H1 (cell line): ENCODE measurements around the gene CELF4. TPM values are rescaled to one million over a fixed set of nuclear protein-coding genes. Genes with fewer than 3 reads are reported as not detected.

Experiments used
- CTCF ChIA-PET: fragments of 300-600 bp; sonication (Branson Sonifier 250); formaldehyde crosslinking; loops from one replicate; lab custom pipeline; 2021; ENCODE audit not compliant: partially characterized antibody; lab: Charles Lee
- POLR2A ChIA-PET: fragments of 300-600 bp; sonication (Branson Sonifier 250); formaldehyde crosslinking; loops from one replicate; lab custom pipeline; 2021; ENCODE audit warnings: inconsistent platforms; ENCODE audit not compliant: partially characterized antibody; lab: Charles Lee
- DNase-seq, 2 experiments: peaks; one replicate each; pipeline versions ENCODE4 v3.0.0 to v3.0.0-alpha.2; 2010 to 2022; ENCODE audit warnings: low spot score in 2 of 2, low read depth in 1 of 2, mixed read lengths in 1 of 2
- FAIRE-seq: peaks from 2 replicates; lab custom pipeline; 2011; peaks lifted over from hg19 to GRCh38; lab: Jason Lieb, UNC
- H2AFZ ChIP-seq: 2 replicates; pipeline ENCODE4 v1.8.1; 2012; ENCODE audit warnings: low read length, inconsistent platforms
- H2AK5ac ChIP-seq: 2 replicates; pipeline ENCODE4 v1.6.1; 2013; ENCODE audit warnings: low read depth, low read length
- H2BK120ac ChIP-seq: replicated peaks from 2 replicates; pipeline ENCODE3; 2013; ENCODE audit warnings: low read depth, low read length, inconsistent platforms
- H2BK12ac ChIP-seq: 2 replicates; pipeline ENCODE4 v1.6.1; 2013; ENCODE audit warnings: low read depth, low read length
- H2BK15ac ChIP-seq: 2 replicates; pipeline ENCODE4 v1.6.1; 2013; ENCODE audit warnings: low read length
- H2BK20ac ChIP-seq: 2 replicates; pipeline ENCODE4 v1.6.1; 2013; ENCODE audit warnings: low read length
- H2BK5ac ChIP-seq: 2 replicates; pipeline ENCODE4 v1.6.1; 2013; ENCODE audit warnings: low read depth, low read length
- H3K14ac ChIP-seq: 2 replicates; pipeline ENCODE4 v1.6.1; 2013; ENCODE audit warnings: inconsistent platforms; ENCODE audit not compliant: insufficient read length
- H3K18ac ChIP-seq: 2 replicates; pipeline ENCODE4 v1.6.1; 2013; ENCODE audit warnings: low read length; ENCODE audit errors: extremely low read depth
- H3K23ac ChIP-seq: 2 replicates; pipeline ENCODE4 v1.6.1; 2013; ENCODE audit warnings: inconsistent platforms; ENCODE audit not compliant: insufficient read length
- H3K23me2 ChIP-seq: 2 replicates; pipeline ENCODE4 v1.6.1; 2013; ENCODE audit warnings: low read depth, low read length
- H3K27ac ChIP-seq: 2 replicates; pipeline ENCODE4 v1.6.1; 2011; ENCODE audit warnings: low read depth, low read length, inconsistent platforms
- H3K27me3 ChIP-seq, 4 experiments: replicated peaks in 1 of 4; 1 replicate in 1 of 4; 2 replicates in 3 of 4; pipeline versions ENCODE4 v1.6.1 to v1.8.1; 2011 to 2013; ENCODE audit warnings: low read length in 3 of 4, mild to moderate bottlenecking in 3 of 4, inconsistent platforms in 2 of 4, mixed read lengths in 2 of 4, moderate library complexity in 1 of 4; ENCODE audit not compliant: control insufficient read depth in 3 of 4, insufficient read depth in 3 of 4; ENCODE audit errors: extremely low read depth in 1 of 4
- H3K36me3 ChIP-seq, 4 experiments: 2 replicates each; pipeline versions ENCODE4 v1.6.1 to v1.8.1; 2011 to 2013; ENCODE audit warnings: mild to moderate bottlenecking in 4 of 4, low read length in 3 of 4, moderate library complexity in 2 of 4, control low read depth in 1 of 4, inconsistent platforms in 1 of 4; ENCODE audit not compliant: insufficient read depth in 4 of 4, control insufficient read depth in 2 of 4
- H3K4ac ChIP-seq: replicated peaks from 2 replicates; pipeline ENCODE3; 2013; ENCODE audit warnings: low read length, low read depth, mixed read lengths, inconsistent platforms; ENCODE audit not compliant: insufficient read length
- H3K4me1 ChIP-seq, 4 experiments: replicated peaks in 1 of 4; 1 replicate in 1 of 4; 2 replicates in 3 of 4; pipeline versions ENCODE4 v1.6.1 to v1.8.1; 2011 to 2013; ENCODE audit warnings: low read length in 3 of 4, inconsistent platforms in 2 of 4, mixed read lengths in 1 of 4; ENCODE audit not compliant: insufficient read depth in 4 of 4, control insufficient read depth in 3 of 4
- H3K4me2 ChIP-seq, 2 experiments: 2 replicates each; pipeline versions ENCODE4 v1.6.1 to v1.8.1; 2011 to 2013; ENCODE audit warnings: low read depth in 2 of 2, low read length in 2 of 2, control low read depth in 1 of 2, inconsistent platforms in 1 of 2, mild to moderate bottlenecking in 1 of 2; ENCODE audit not compliant: insufficient read depth in 1 of 2
- H3K4me3 ChIP-seq, 4 experiments: fragments of 200-600, 300-600 bp in 1 of 4; sonication (generic), shearing (Covaris generic), sonication (Bioruptor Twin) in 1 of 4; 2 replicates each; pipeline versions ENCODE4 v1.5.1 to v1.8.1; 2011 to 2016; ENCODE audit warnings: low read length in 4 of 4, low read depth in 3 of 4, control low read depth in 2 of 4, inconsistent platforms in 2 of 4, mild to moderate bottlenecking in 2 of 4, mixed read lengths in 1 of 4, moderate library complexity in 1 of 4; ENCODE audit not compliant: insufficient read depth in 2 of 4; ENCODE audit errors: extremely low read depth in 1 of 4
- H3K56ac ChIP-seq: replicated peaks from 2 replicates; pipeline ENCODE3; 2013; ENCODE audit warnings: low read depth, mild to moderate bottlenecking, mixed read lengths, low read length, inconsistent platforms; ENCODE audit not compliant: insufficient read length
- H3K79me1 ChIP-seq: 2 replicates; pipeline ENCODE4 v1.6.1; 2013; ENCODE audit warnings: low read depth, low read length, control low read depth
- H3K79me2 ChIP-seq, 2 experiments: 2 replicates each; pipeline versions ENCODE4 v1.6.1 to v1.8.1; 2012 to 2013; ENCODE audit warnings: low read length in 2 of 2, mild to moderate bottlenecking in 2 of 2, inconsistent platforms in 1 of 2; ENCODE audit not compliant: insufficient read depth in 2 of 2, control insufficient read depth in 1 of 2
- H3K9ac ChIP-seq, 4 experiments: replicated peaks in 1 of 4; 1 replicate in 1 of 4; 2 replicates in 3 of 4; pipeline versions ENCODE4 v1.6.1 to v1.8.1; 2011 to 2013; ENCODE audit warnings: low read depth in 3 of 4, low read length in 3 of 4, control low read depth in 2 of 4, mild to moderate bottlenecking in 2 of 4, moderate library complexity in 2 of 4, inconsistent platforms in 1 of 4; ENCODE audit errors: extremely low read depth in 1 of 4
- H3K9me3 ChIP-seq, 2 experiments: 2 replicates each; pipeline versions ENCODE4 v1.6.1 to v1.8.1; 2012 to 2013; ENCODE audit warnings: mild to moderate bottlenecking in 2 of 2, moderate library complexity in 2 of 2, control low read depth in 1 of 2, inconsistent platforms in 1 of 2, low read depth in 1 of 2, low read length in 1 of 2, mixed read lengths in 1 of 2; ENCODE audit not compliant: insufficient read depth in 2 of 2
- H4K20me1 ChIP-seq, 2 experiments: replicated peaks in 1 of 2; 2 replicates each; pipeline versions ENCODE3 to v1.8.1; 2011 to 2013; ENCODE audit warnings: inconsistent platforms in 2 of 2, low read length in 2 of 2, mild to moderate bottlenecking in 1 of 2; ENCODE audit not compliant: insufficient read depth in 2 of 2, control insufficient read depth in 1 of 2
- H4K5ac ChIP-seq: 2 replicates; pipeline ENCODE4 v1.6.1; 2013; ENCODE audit warnings: low read length, low read depth, mixed read lengths, inconsistent platforms; ENCODE audit not compliant: insufficient read length
- H4K8ac ChIP-seq: 2 replicates; pipeline ENCODE4 v1.8.0; 2013; ENCODE audit warnings: mild to moderate bottlenecking, moderate library complexity, low read length, inconsistent platforms; ENCODE audit not compliant: insufficient read depth; ENCODE audit errors: extremely low read depth
- H4K91ac ChIP-seq: replicated peaks from 2 replicates; pipeline ENCODE3; 2013; ENCODE audit warnings: low read length, mixed read lengths, inconsistent platforms; ENCODE audit not compliant: insufficient read length
- BRCA1 ChIP-seq: IDR thresholded peaks from 2 replicates; pipeline ENCODE4 v1.6.1; 2012; ENCODE audit warnings: low read depth, low read length, improper control_type of control experiment
- CHD2 ChIP-seq: IDR thresholded peaks from 2 replicates; pipeline ENCODE4 v1.6.1; 2012; ENCODE audit warnings: low read length, improper control_type of control experiment
- HDAC2 ChIP-seq, 2 experiments: fragments of 300-600 bp in 1 of 2; sonication (generic) in 1 of 2; IDR thresholded peaks; 2 replicates each; pipeline ENCODE4 v1.6.1; 2011 to 2012; ENCODE audit warnings: low read depth in 2 of 2, low read length in 2 of 2, mild to moderate bottlenecking in 2 of 2, moderate library complexity in 2 of 2, borderline replicate concordance in 1 of 2, inconsistent platforms in 1 of 2
- HDAC6 ChIP-seq: IDR thresholded peaks from one replicate; pipeline ENCODE4 v1.7.1; 2012; ENCODE audit warnings: low read depth, mild to moderate bottlenecking, inconsistent platforms, low read length, moderate library complexity
- JUN ChIP-seq: IDR thresholded peaks from 2 replicates; pipeline ENCODE4 v1.6.1; 2011; ENCODE audit warnings: low read depth, mild to moderate bottlenecking, improper control_type of control experiment, low read length
- KDM1A ChIP-seq: fragments of 200-600, 300-600 bp; sonication (generic); IDR thresholded peaks from 2 replicates; pipeline ENCODE4 v1.7.1; 2016; ENCODE audit warnings: mild to moderate bottlenecking, low read length, borderline replicate concordance
- KDM5A ChIP-seq: fragments of 200-600 bp; IDR thresholded peaks from 2 replicates; pipeline ENCODE4 v1.7.1; 2012; ENCODE audit warnings: mild to moderate bottlenecking, low read length, inconsistent platforms, mixed read lengths
- RBBP5 ChIP-seq: IDR thresholded peaks from 2 replicates; pipeline ENCODE4 v1.7.1; 2012; ENCODE audit warnings: low read depth, mild to moderate bottlenecking, inconsistent platforms, low read length, moderate library complexity, borderline replicate concordance
- RNF2 ChIP-seq: fragments of 200-900, 300-1000 bp; sonication (generic); IDR thresholded peaks from 2 replicates; pipeline ENCODE4 v1.7.1; 2016; ENCODE audit warnings: borderline replicate concordance, low read depth, mild to moderate bottlenecking, antibody characterized with exemption, low read length; ENCODE audit not compliant: poor library complexity, severe bottlenecking; ENCODE audit errors: missing control alignments
- SIX5 ChIP-seq: IDR thresholded peaks from 2 replicates; pipeline ENCODE4 v1.6.1; 2011; ENCODE audit warnings: mild to moderate bottlenecking, low read depth, low read length
- ZNF274 ChIP-seq: IDR thresholded peaks from 2 replicates; pipeline ENCODE4 v1.7.0; 2012; ENCODE audit warnings: low read length, borderline replicate concordance; ENCODE audit errors: extremely low read depth
- whole genome bisulfite sequencing, 2 experiments: shearing (Covaris generic) in 1 of 2; methylation state at CpG; one replicate each; pipeline versions ENCODE4 v1.1.6 to v1.1.7; 2013 to 2015; ENCODE audit warnings: low lambda C conversion rate in 2 of 2, mixed read lengths in 2 of 2, inconsistent platforms in 1 of 2, low coverage in 1 of 2, missing lambda C conversion rate in 1 of 2; ENCODE audit not compliant: insufficient replicate concordance in 2 of 2, insufficient coverage in 1 of 2, insufficient read length in 1 of 2; ENCODE audit errors: extremely low coverage in 1 of 2, missing lambda C conversion rate in 1 of 2; 5-methylcytosine and 5-hydroxymethylcytosine counted together
- polyA plus RNA-seq, 7 experiments: library from polyadenylated mRNA; depleted of rRNA in 3 of 7; stranded (reverse) in 5 of 7; unstranded in 2 of 7; fragments of >200 nt in 5 of 7; fragments of 200-250 nt in 2 of 7; gene quantifications; 1 replicate in 5 of 7; 2 replicates in 1 of 7; 4 replicates in 1 of 7; pipeline versions ENCODE4 v1.2.1 to v1.2.3, GENCODE V29; 2011 to 2013; ENCODE audit warnings: missing spikeins in 2 of 7, mixed read lengths in 2 of 7
- total RNA-seq: library from RNA; stranded (reverse); fragmentation: NEBNext Ultra II Directional; extraction: Animal tissue kit (Norgen Biotek cat#: 25700); gene quantifications from 2 replicates; pipeline ENCODE4 v1.2.1, GENCODE V29; 2021
- TF ChIP-seq, protein P1 (sequence below): IDR thresholded peaks from 2 replicates; pipeline ENCODE4 v1.6.1; 2012; ENCODE audit warnings: inconsistent platforms

Gene CELF4
- total and polyA plus RNA-seq, 2 of the 8 experiments (the other 6 are each of a cell fraction or from before 2014, with no cell fraction given), result 1.6 to 3.4 TPM

DNA sequence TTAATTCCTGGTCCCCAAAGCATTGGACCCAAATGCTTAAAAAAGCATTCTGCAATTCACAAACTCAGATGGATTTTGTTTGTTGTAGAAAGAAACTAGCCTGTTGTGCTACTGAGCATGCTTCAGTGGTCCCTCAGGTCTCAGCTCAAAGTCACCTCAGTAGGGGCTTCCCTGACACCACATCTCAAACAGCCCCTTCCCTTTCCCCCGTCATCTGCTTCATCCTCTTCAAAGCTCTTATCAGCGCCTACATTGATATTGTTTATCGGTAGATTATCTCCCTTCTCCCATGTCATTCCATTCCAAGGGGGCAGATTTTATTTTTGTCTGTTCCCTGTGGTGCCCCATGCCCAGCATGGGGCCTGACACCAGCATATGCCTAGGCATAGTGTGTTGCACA, 172.9 kb downstream of the CELF4 start:
- no peak overlapping the region for H3K56ac ChIP-seq
- H3K4me2 ChIP-seq, result peak overlapping the region; percentile 80 to 81; a peak in 2 of 4 replicates
- H4K91ac ChIP-seq, result no peak overlapping the region
- no peak overlapping the region for H4K5ac ChIP-seq
- H3K79me2 ChIP-seq, result no peaks in the 10 kb centered on the region
- peak overlapping the region; percentile 68; the same call in 1 of the 2 replicates for H2BK12ac ChIP-seq
- H3K79me1 ChIP-seq, result no peaks in the 10 kb centered on the region
- ChIA-PET CTCF (interaction anchor here (0.8 to 3.5 kb wide), 12 partner anchors 35 to 145 kb away, joined by 3 to 19 read pairs (median 4); no protein-coding TSS in a partner anchor), POLR2A (interaction anchor here (1.5 kb wide), 1 partner anchor 92 kb away, joined by 3 read pairs; no protein-coding TSS in a partner anchor)
- no peak overlapping the region for H3K4me3 ChIP-seq
- H3K14ac ChIP-seq, result no peak overlapping the region
- H2AK5ac ChIP-seq, result peak overlapping the region; percentile 96; the same call in 1 of the 2 replicates
- peaks cover 0 to 17% (median 14%) of the 10 kb centered on the region in 4 experiments; a peak in 6 of 7 replicates for H3K4me1 ChIP-seq
- no peak overlapping the region for H2BK15ac ChIP-seq
- no peaks in the 10 kb centered on the region for H3K36me3 ChIP-seq
- H4K8ac ChIP-seq, result no peak overlapping the region
- DNase-seq, result no peak
- 0 out of 2 replicates have a peak overlapping the region, but pooled peaks have one; percentile 39 for H2BK5ac ChIP-seq
- H3K27me3 ChIP-seq, result peaks cover 4 to 40% (median 27%) of the 10 kb centered on the region in 4 experiments
- H3K27ac ChIP-seq, result no peak overlapping the region
- H3K23ac ChIP-seq, result no peak overlapping the region
- no peak for FAIRE-seq
- no peak overlapping the region for H3K9ac ChIP-seq
- no peak overlapping the region for H2BK20ac ChIP-seq
- H2AFZ ChIP-seq, result no peak overlapping the region
- WGBS, 2 experiments, result 87% methylated on average over 3 of the region's 3 CpGs; no CpG with 5 or more reads in 1 of the 2 experiments
- H4K20me1 ChIP-seq, result peaks cover 0 to 2% of the 10 kb centered on the region in 2 experiments
- H2BK120ac ChIP-seq, result no peak overlapping the region
- H3K18ac ChIP-seq, result no peak overlapping the region; the same call in 1 of the 2 replicates
- peaks cover 2% of the 10 kb centered on the region; the same call in 1 of the 2 replicates for H3K23me2 ChIP-seq
- peak overlapping the region; percentile 15 for H3K4ac ChIP-seq
- peaks cover 10 to 13% of the 10 kb centered on the region in 2 experiments; a peak in 3 of 4 replicates for H3K9me3 ChIP-seq
- no peak for TF ChIP-seq RBBP5
- no peak for TF ChIP-seq JUN
- TF ChIP-seq BRCA1, result no peak
- TF ChIP-seq, protein P1, sequence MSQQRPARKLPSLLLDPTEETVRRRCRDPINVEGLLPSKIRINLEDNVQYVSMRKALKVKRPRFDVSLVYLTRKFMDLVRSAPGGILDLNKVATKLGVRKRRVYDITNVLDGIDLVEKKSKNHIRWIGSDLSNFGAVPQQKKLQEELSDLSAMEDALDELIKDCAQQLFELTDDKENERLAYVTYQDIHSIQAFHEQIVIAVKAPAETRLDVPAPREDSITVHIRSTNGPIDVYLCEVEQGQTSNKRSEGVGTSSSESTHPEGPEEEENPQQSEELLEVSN, result no peak
- no peak for TF ChIP-seq ZNF274
- no peak for TF ChIP-seq CHD2
- TF ChIP-seq HDAC2 (IDR thresholded peaks at IDR 0.05; ENCODE audit: borderline replicate concordance in 1 of 2, low read depth in 2 of 2, low read length in 2 of 2), result no peak
- no peak for TF ChIP-seq KDM1A
- TF ChIP-seq SIX5, result no peak
- no peak for TF ChIP-seq HDAC6
- no peak for TF ChIP-seq RNF2
- no peak for TF ChIP-seq KDM5A
